ENCODE results near the gene PAFAH1B2. TPM values are rescaled to one million over a fixed set of nuclear protein-coding genes. Genes with fewer than 3 reads are reported as not detected.
"Not testable (repeated sequence)": the region's sequence is repeated elsewhere in the genome, so short reads cannot be mapped to it uniquely, and the experiment has no call there.

PAFAH1B2 gene
- total RNA-seq, 1 donor from 2014 or later, result 81.0 TPM

DNA sequence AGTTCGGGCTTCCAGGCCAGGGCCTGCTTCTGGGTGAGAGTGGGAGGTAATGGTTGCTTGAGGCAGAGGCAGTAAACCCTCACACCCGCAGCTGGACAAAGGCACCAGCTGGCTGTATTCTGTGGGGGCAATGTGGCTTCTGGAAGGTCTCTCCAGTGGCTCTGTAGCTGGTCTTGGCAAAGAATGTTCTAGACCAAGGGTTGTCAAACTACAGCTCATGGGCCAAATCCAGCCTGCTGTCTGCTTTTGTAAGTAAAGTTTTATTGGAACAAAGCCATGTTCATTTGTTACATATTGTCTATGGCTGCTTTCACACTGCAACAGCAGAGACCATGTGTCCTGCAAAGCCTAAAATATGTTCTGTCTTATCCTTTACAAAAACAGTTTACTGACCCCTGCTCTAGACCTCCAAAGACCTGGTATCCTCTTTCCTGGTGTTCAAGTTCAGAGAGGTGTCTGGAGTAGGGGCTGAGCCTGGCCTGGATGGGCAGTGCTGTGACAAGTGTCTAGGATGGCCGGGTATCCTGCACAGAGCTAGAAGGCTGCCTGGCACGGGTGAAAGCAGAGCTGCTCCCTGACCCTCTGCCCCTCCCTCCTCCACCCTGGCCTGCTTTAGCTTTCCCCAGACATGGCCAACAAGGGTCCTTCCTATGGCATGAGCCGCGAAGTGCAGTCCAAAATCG, 58.4 kb downstream of the PAFAH1B2 start:
- Mint-ChIP-seq H3K27ac (no peak overlapping the region), H3K36me3 (ENCODE audit: low read depth) (peaks cover 12% of the 10 kb centered on the region), H3K9me3 (no peaks in the 10 kb centered on the region), H3K4me1 (no peaks in the 10 kb centered on the region), H3K27me3 (no peaks in the 10 kb centered on the region), H3K4me3 (no peak overlapping the region)
- no peak for DNase-seq
- intact Hi-C loops (cut with micrococcal nuclease), result no loop called here

DNA sequence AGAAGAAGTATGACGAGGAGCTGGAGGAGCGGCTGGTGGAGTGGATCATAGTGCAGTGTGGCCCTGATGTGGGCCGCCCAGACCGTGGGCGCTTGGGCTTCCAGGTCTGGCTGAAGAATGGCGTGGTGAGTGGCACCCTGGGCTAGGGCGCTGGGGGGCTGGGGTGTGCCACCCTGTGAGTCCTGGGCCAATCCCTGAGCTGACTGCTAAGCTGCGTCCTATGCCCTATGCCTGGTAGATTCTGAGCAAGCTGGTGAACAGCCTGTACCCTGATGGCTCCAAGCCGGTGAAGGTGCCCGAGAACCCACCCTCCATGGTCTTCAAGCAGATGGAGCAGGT, 59.0 kb downstream of the PAFAH1B2 start:
- H3K4me3 Mint-ChIP-seq, result no peak overlapping the region
- no peak overlapping the region for H3K27ac Mint-ChIP-seq
- H3K27me3 Mint-ChIP-seq, result no peaks in the 10 kb centered on the region
- no peak for DNase-seq
- no peaks in the 10 kb centered on the region for H3K4me1 Mint-ChIP-seq
- no peaks in the 10 kb centered on the region for H3K9me3 Mint-ChIP-seq
- peaks cover 12% of the 10 kb centered on the region for H3K36me3 Mint-ChIP-seq (ENCODE audit: low read depth)
- intact Hi-C loops (cut with micrococcal nuclease), result no loop called here

DNA sequence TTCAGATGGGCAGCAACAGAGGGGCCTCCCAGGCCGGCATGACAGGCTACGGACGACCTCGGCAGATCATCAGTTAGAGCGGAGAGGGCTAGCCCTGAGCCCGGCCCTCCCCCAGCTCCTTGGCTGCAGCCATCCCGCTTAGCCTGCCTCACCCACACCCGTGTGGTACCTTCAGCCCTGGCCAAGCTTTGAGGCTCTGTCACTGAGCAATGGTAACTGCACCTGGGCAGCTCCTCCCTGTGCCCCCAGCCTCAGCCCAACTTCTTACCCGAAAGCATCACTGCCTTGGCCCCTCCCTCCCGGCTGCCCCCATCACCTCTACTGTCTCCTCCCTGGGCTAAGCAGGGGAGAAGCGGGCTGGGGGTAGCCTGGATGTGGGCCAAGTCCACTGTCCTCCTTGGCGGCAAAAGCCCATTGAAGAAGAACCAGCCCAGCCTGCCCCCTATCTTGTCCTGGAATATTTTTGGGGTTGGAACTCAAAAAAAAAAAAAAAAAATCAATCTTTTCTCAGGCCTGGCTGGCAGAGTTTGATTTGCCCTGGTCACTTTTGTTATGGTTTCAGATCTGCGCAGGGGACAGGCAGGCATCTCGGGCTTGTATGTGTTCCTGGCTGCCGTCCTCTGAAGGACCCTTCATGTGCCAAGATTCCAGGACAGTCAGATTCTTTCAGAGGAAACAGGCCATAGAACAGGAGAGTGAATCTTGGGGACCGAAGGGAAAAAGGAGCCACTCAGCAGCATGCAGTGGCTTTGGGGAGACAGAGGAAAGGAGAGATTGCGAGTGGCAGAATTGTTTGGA, 60.4 kb downstream of the PAFAH1B2 start:
- H3K27ac Mint-ChIP-seq, result peak overlapping the region; percentile 6
- intact Hi-C loops (cut with micrococcal nuclease), result no loop called here
- no peaks in the 10 kb centered on the region for H3K27me3 Mint-ChIP-seq

DNA sequence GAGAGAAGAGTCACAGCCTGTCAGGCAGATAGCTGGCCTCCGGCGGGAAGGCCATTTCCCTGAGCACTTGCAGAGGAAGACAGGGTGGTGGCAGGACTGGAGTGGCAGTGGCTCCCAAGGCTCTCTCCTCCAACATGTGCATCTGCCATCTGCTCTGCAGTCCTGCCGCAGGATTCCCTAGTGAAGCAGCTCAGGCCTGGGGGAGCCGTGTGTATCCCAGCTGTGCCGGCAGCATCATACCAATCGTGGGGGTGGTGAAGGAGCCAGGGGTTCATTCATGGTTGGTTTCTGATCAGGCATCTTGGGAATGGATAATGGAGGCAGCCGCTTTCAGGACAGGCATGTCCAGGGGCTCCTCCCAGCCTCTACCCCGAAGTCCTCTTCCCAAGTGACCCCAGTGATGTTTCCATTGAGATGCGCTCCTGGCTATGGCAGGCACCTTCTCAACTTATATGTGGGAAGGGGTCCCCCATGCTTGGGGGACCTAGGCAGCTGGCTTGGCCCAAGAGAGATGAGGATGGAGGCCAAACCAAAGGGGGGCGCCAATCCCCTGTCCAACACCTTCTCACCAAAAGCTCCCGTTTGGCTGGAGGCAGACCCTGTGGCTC, 61.2 kb downstream of the PAFAH1B2 start:
- no peak overlapping the region for H3K27ac Mint-ChIP-seq
- no peaks in the 10 kb centered on the region for H3K9me3 Mint-ChIP-seq
- intact Hi-C loops (cut with micrococcal nuclease), result no loop called here
- H3K27me3 Mint-ChIP-seq, result no peaks in the 10 kb centered on the region
- H3K4me1 Mint-ChIP-seq, result peaks cover 3% of the 10 kb centered on the region
- H3K36me3 Mint-ChIP-seq (ENCODE audit: low read depth), result peaks cover 23% of the 10 kb centered on the region
- no peak for DNase-seq
- H3K4me3 Mint-ChIP-seq, result no peak overlapping the region

More for the DNA sequence above, 60.4 kb downstream of the PAFAH1B2 start:
- no peak for DNase-seq
- H3K9me3 Mint-ChIP-seq, result no peaks in the 10 kb centered on the region
- peaks cover 16% of the 10 kb centered on the region for H3K36me3 Mint-ChIP-seq (ENCODE audit: low read depth)
- H3K4me3 Mint-ChIP-seq, result no peak overlapping the region
- no peaks in the 10 kb centered on the region for H3K4me1 Mint-ChIP-seq

DNA sequence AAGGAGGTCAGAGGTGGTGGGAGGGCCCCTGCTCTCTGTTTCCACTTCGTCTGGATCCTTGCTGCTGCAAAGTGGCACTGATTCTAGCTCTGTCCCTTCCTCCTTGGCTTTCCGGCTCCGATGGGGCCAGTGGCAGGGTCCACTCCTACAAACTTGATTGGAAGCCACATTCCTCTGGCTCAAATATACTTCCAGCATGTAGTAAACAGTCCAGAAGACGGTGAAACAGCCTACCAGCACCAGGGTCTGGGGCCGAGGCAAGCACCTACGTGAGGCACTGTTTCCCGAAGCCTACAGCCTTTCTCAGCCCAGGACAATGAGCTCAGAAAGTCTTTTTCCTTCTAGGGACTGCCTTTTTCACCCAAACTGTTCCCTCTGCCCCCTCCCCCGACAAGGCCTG, 62.0 kb downstream of the PAFAH1B2 start:
- H3K4me1 Mint-ChIP-seq; H3K27ac Mint-ChIP-seq; H3K27me3 Mint-ChIP-seq; H3K9me3 Mint-ChIP-seq; DNase-seq; intact Hi-C loops (cut with micrococcal nuclease); H3K4me3 Mint-ChIP-seq: not testable (repeated sequence)
- peaks cover 23% of the 10 kb centered on the region for H3K36me3 Mint-ChIP-seq (ENCODE audit: low read depth)

DNA sequence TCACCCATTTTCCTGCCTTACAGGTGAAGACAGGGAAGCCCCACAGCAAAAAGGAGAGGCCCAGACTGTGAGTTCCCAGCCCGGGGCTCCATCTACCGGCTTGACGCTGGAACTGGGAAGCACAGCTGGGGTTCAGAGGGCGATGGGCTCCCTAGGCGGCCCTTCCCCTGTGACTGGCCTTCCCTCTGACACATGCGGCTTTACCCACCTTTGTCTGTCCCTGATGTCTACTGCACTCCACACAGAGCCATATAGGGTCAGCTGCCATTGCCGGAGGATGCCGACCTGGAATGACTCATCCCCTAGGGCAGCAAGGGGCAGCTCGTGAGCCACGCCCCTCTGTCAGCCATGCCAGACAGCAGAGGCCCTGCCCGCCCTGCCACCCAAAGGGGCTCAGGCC, 62.8 kb downstream of the PAFAH1B2 start:
- H3K27me3 Mint-ChIP-seq; H3K4me1 Mint-ChIP-seq; DNase-seq; intact Hi-C loops (cut with micrococcal nuclease); H3K27ac Mint-ChIP-seq; H3K4me3 Mint-ChIP-seq; H3K9me3 Mint-ChIP-seq: not testable (repeated sequence)
- peaks cover 29% of the 10 kb centered on the region for H3K36me3 Mint-ChIP-seq (ENCODE audit: low read depth)

DNA sequence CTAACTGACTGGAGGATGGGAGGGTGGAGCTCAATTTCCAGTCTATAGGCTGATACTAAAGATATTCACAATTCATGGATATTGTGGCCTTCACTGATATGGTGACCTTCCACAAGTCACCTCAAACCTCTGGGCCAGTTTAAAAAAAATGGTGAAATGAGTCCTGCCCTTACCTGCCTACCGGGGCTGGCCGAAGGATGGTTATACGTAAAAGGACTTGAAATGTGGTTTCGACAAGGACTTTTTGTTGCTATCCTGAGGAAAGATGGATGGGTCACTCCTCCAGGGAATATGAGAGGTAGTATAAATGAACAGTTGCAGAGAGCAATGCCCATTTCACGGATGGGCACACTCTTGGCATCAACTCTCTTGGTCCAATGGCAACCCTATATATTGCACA, 63.4 kb downstream of the PAFAH1B2 start:
- DNase-seq; H3K27ac Mint-ChIP-seq; H3K27me3 Mint-ChIP-seq; H3K4me3 Mint-ChIP-seq; intact Hi-C loops (cut with micrococcal nuclease); H3K9me3 Mint-ChIP-seq; H3K4me1 Mint-ChIP-seq: not testable (repeated sequence)
- peaks cover 32% of the 10 kb centered on the region for H3K36me3 Mint-ChIP-seq (ENCODE audit: low read depth)

DNA sequence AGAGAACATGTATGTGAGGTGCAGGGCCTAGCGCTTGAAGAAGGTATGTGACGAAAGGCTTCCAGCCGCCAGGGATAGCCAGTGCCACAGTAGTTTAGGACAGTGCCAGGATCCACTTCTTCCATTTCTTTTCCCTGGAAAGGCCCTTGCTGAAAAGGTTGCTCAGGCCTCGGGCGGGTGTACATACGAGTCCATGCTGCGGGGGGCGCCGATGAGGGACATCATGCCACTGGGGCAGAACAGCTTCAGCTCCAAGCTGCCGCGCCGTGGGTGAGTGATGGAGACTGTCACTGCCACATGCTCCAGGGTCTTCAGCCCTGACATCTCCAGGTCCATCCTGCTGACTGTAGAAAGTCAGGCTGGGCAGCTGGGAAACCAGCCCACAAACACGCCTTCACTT, 64.6 kb downstream of the PAFAH1B2 start:
- H3K4me3 Mint-ChIP-seq; intact Hi-C loops (cut with micrococcal nuclease); H3K4me1 Mint-ChIP-seq; H3K9me3 Mint-ChIP-seq; H3K27ac Mint-ChIP-seq; DNase-seq; H3K27me3 Mint-ChIP-seq: not testable (repeated sequence)
- H3K36me3 Mint-ChIP-seq (ENCODE audit: low read depth), result peaks cover 41% of the 10 kb centered on the region

DNA sequence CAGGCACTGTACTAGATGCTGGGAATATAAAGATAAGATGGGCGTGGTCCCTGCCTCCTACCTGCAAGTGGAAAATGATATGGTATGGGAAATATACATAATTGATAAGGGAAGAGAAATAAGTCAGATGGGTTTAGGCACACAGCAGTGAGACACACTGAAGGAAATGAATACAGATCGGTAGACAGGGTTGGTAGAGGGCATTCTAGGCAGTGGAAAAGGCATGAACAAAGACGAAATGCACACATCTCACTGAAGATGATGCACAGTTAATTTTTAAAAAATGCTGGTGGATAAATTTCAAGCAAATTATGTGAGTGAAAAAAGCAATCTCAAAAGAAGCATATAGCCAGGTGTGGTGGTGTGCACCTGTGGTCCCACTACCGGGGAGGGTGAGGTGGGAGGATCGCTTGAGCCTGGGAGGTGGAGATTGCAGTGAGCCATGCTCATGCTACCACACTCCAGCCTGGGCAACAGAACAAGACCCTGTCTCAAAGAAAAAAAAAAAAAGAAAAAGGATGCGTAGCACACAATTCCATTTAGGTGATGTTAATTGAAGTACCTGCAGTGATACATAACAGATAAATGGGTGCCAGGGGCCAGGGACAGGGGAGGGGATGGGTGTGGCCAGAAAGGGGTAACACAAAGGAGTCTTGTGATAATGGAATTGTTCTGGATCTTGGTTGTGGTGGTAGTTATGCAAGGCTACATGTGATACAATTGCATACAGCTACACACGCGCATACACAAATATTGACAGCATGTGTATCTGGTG, 65.5 kb downstream of the PAFAH1B2 start:
- H3K4me1 Mint-ChIP-seq; H3K27me3 Mint-ChIP-seq; H3K9me3 Mint-ChIP-seq; DNase-seq; intact Hi-C loops (cut with micrococcal nuclease); H3K27ac Mint-ChIP-seq; H3K4me3 Mint-ChIP-seq: not testable (repeated sequence)
- peaks cover 45% of the 10 kb centered on the region for H3K36me3 Mint-ChIP-seq (ENCODE audit: low read depth)

DNA sequence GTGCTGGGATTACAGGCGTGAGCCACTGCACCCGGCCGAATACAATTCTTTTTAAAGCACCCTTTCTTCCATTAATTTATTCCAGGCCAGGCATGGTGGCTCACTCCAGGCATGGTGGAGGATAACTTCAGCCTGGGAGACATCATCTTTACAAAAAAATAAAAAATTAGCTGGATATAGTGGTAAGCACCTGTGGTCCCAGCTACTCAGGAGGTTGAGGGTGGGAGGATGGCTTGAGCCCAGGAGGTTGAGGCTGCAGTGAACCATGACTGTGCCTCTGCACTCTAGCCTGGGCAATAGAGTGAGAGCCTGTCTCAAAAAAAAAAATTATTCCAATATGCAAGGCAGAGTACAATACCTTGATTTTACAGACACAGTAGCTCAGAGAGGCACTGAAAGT, 66.5 kb downstream of the PAFAH1B2 start:
- Mint-ChIP-seq H3K27ac (no peak overlapping the region), H3K4me3 (no peak overlapping the region), H3K36me3 (ENCODE audit: low read depth) (peaks cover 40% of the 10 kb centered on the region), H3K4me1 (peaks cover 5% of the 10 kb centered on the region), H3K9me3 (no peaks in the 10 kb centered on the region), H3K27me3 (no peaks in the 10 kb centered on the region)
- no peak for DNase-seq
- intact Hi-C loops (cut with micrococcal nuclease), result no loop called here

DNA sequence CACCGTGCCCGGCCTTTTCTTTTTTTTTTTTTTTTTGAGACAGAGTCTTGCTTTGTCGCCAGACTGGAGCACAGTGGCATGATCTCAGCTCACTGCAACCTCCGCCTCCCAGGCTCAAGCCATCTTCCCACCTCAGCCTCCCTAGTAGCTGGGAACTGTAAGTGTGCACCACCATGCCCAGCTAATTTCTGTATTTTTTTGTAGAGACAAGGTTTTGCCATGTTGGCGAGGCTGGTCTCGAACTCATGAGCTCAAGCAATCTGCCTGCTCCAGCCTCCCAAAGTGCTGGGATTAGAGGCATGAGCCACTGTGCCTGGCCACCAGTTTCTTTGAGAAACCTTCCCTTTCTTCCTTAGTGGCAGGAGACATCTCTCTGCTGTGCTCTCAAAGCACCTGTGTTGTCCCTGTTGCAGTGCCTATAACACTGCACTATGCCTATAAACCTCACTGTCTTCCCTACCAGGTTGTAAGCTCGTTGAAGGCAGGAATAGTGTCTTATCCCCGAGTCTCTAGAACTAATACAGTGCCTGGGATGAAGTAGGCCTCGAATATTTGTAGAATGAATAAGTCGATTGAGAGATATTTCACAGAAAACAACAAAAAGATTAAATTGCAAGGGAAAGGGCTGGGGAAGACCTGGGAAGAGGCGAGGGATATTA, 68.7 kb downstream of the PAFAH1B2 start:
- no peak overlapping the region for H3K4me3 Mint-ChIP-seq
- peaks cover 56% of the 10 kb centered on the region for H3K36me3 Mint-ChIP-seq (ENCODE audit: low read depth)
- no peak overlapping the region for H3K27ac Mint-ChIP-seq
- H3K9me3 Mint-ChIP-seq, result no peaks in the 10 kb centered on the region
- intact Hi-C loops (cut with micrococcal nuclease), result no loop called here
- peaks cover 6% of the 10 kb centered on the region for H3K4me1 Mint-ChIP-seq
- DNase-seq, result no peak
- no peaks in the 10 kb centered on the region for H3K27me3 Mint-ChIP-seq

DNA sequence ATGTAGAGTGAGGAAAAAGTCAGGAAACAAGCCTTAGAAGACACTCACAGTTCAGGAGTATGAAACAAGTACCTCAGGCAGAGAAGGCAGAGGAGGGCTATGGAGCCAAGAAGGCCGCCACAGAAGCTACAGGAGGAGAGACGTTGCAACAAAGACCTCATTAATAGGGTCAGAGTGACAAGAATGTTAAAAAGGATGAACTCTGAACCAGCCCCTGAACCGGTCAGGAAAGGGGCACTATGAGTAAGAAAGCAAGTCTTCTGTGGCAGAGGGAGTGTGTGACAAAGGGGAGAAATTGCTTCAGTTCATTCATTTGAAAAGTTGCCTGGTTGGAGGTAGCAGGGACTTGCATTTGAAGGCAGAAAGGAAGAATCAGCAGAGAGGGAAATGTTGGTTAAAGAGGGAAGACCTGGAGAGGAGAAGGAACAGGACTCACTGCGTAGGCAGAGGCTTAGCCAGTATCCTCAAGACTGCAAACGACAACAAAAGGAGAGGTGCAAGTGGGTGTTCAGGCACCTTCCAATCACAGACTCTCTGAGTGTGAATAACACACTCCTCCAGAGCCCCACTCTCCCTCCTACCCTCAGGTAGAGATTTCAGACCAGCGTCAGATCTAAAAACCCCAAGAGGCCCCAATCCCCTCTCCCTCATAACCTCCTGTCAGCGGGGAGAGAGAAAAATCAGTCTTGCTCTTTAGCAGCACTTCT, 70.5 kb downstream of the PAFAH1B2 start:
- H3K4me1 Mint-ChIP-seq, result peaks cover 6% of the 10 kb centered on the region

More for the DNA sequence above, 70.5 kb downstream of the PAFAH1B2 start:
- intact Hi-C loops (cut with micrococcal nuclease), result no loop called here
- no peak overlapping the region for H3K4me3 Mint-ChIP-seq
- DNase-seq, result no peak
- no peak overlapping the region for H3K27ac Mint-ChIP-seq
- H3K36me3 Mint-ChIP-seq (ENCODE audit: low read depth), result peaks cover 68% of the 10 kb centered on the region
- H3K9me3 Mint-ChIP-seq, result no peaks in the 10 kb centered on the region
- no peaks in the 10 kb centered on the region for H3K27me3 Mint-ChIP-seq
